ENCODE data around the gene VASN. TPM values are rescaled to one million over a fixed set of nuclear protein-coding genes. Genes with fewer than 3 reads are reported as not detected.

VASN gene
- total and polyA plus RNA-seq, 7 donors = 2.0 to 3.8 (median 3.3) TPM

GRCh38 chr16:4428500-4428899, 56.9 kb downstream of the VASN start:
- Histone ChIP-seq H3K27me3 (ENCODE audit: insufficient read depth in 3 of 3, low read length in 2 of 3) (no peaks in the 10 kb centered on the region), H3K4me1 (peaks cover 18% of the 10 kb centered on the region), H3K27ac (no peak overlapping the region), H3K36me3 (ENCODE audit: insufficient read depth in 1 of 2, low read depth in 1 of 2) (peaks cover 2 to 23% of the 10 kb centered on the region in 2 donors), H3K4me3 (no peak overlapping the region), H3K9me3 (no peaks in the 10 kb centered on the region)
- WGBS, 3 donors = 91 to 96% (median 92%) methylated on average over 7 of the region's 7 CpGs
- ATAC-seq (no peak), DNase-seq (peak in 1 of 2 donors; percentile 44)
- intact Hi-C loops (cut with DNase I) = loop anchor here in 1 of 2 donors (10.0 kb wide), 1 partner anchor 46 kb away; the partner anchor contains the start of genes HMOX2 and NMRAL1
- no peak for TF ChIP-seq CTCF (IDR thresholded peaks at IDR 0.05)

- intact Hi-C loops (cut with DNase I) = no loop called here
Observed at GRCh38 chr16:4431023-4431422, 59.4 kb downstream of the VASN start.

More at GRCh38 chr16:4431023-4431422, 59.4 kb downstream of the VASN start:
- TF ChIP-seq CTCF (IDR thresholded peaks at IDR 0.05) = no peak
- Histone ChIP-seq H3K27ac (no peak overlapping the region), H3K27me3 (ENCODE audit: insufficient read depth in 3 of 3, low read length in 2 of 3) (no peaks in the 10 kb centered on the region), H3K36me3 (ENCODE audit: insufficient read depth in 1 of 2, low read depth in 1 of 2) (peaks cover 7 to 48% of the 10 kb centered on the region in 2 donors), H3K4me1 (peaks cover 17% of the 10 kb centered on the region), H3K4me3 (no peak overlapping the region), H3K9me3 (no peaks in the 10 kb centered on the region)
- DNase-seq (peak in 1 of 2 donors; percentile 19), ATAC-seq (no peak)
- 86 to 90% (median 89%) methylated on average over 9 of the region's 9 CpGs for WGBS, 3 donors

Other genes with a start within 250 kb of the VASN start
- 100 to 1,000 TPM; 305 to 552 (median 476) TPM for gene SRL, start 129.8 kb upstream of the VASN start, total RNA-seq
- 100 to 1,000 TPM; 196 to 276 (median 206) TPM for gene SRL, start 129.8 kb upstream of the VASN start, polyA plus RNA-seq
- 1 to 10 TPM; 3.8 to 5.7 (median 4.5) TPM for gene TFAP4, start 98.8 kb upstream of the VASN start, total RNA-seq
- 1 to 10 TPM; 3.0 to 8.2 (median 7.0) TPM for gene TFAP4, start 98.8 kb upstream of the VASN start, polyA plus RNA-seq
- gene GLIS2, start 55.8 kb upstream of the VASN start, total RNA-seq = 1 to 10 TPM; 1.7 to 3.3 (median 2.4) TPM
- 1 to 10 TPM in 2 of 3 donors, under 1 TPM in 1; 0.96 to 1.3 (median 1.0) TPM for gene GLIS2, start 55.8 kb upstream of the VASN start, polyA plus RNA-seq
- gene PAM16, start 20.5 kb upstream of the VASN start, total RNA-seq = 10 to 100 TPM; 60.5 to 84.2 (median 70.7) TPM
- 100 to 1,000 TPM; 144 to 163 (median 160) TPM for gene PAM16, start 20.5 kb upstream of the VASN start, polyA plus RNA-seq
- 1 to 10 TPM; 5.2 to 7.9 (median 7.2) TPM for gene CORO7, start 44.7 kb downstream of the VASN start, total RNA-seq
- 1 to 10 TPM; 3.4 to 5.8 (median 3.9) TPM for gene CORO7, start 44.7 kb downstream of the VASN start, polyA plus RNA-seq
- 100 to 1,000 TPM in 1 of 4 donors, 10 to 100 TPM in 3; 77.4 to 110 (median 80.5) TPM for gene DNAJA3, start 54.0 kb downstream of the VASN start, total RNA-seq
- gene DNAJA3, start 54.0 kb downstream of the VASN start, polyA plus RNA-seq = 100 to 1,000 TPM in 1 of 3 donors, 10 to 100 TPM in 2; 68.0 to 104 (median 95.9) TPM
- 1 to 10 TPM; 2.5 to 5.5 (median 3.9) TPM for gene NMRAL1, start 102.8 kb downstream of the VASN start, total RNA-seq
- 1 to 10 TPM; 4.0 to 5.1 (median 4.2) TPM for gene NMRAL1, start 102.8 kb downstream of the VASN start, polyA plus RNA-seq
- 10 to 100 TPM; 20.8 to 26.6 (median 22.6) TPM for gene HMOX2, start 104.5 kb downstream of the VASN start, total RNA-seq
- 10 to 100 TPM; 22.2 to 49.0 (median 23.8) TPM for gene HMOX2, start 104.5 kb downstream of the VASN start, polyA plus RNA-seq
- 10 to 100 TPM; 29.1 to 51.8 (median 34.9) TPM for gene CDIP1, start 166.9 kb downstream of the VASN start, total RNA-seq
- 10 to 100 TPM; 18.7 to 33.6 (median 22.3) TPM for gene CDIP1, start 166.9 kb downstream of the VASN start, polyA plus RNA-seq
- under 1 TPM in 3 of 4 donors, not detected in 1; 0.04 to 0.32 (median 0.07) TPM for gene C16orf96, start 184.5 kb downstream of the VASN start, total RNA-seq
- gene C16orf96, start 184.5 kb downstream of the VASN start, polyA plus RNA-seq = under 1 TPM in 1 of 3 donors, not detected in 2; 0.05 TPM
- 10 to 100 TPM; 23.0 to 47.5 (median 37.5) TPM for gene UBALD1, start 243.0 kb downstream of the VASN start, total RNA-seq
- gene UBALD1, start 243.0 kb downstream of the VASN start, polyA plus RNA-seq = 10 to 100 TPM; 13.6 to 40.2 (median 28.3) TPM